Right atrium auricular region (tissue), 2 donors: ENCODE measurements around the gene RASSF1. TPM values are rescaled to one million over a fixed set of nuclear protein-coding genes. Genes with fewer than 3 reads are reported as not detected.

Experiments
- DNase-seq: peaks from one replicate; pipeline ENCODE4 v3.0.0-alpha.2; 2019; ENCODE audit warnings: low spot score
- H3K27ac ChIP-seq, 2 donors: fragments of 200-600 bp; sonication (generic); 1 replicate in 1 of 2; 2 replicates in 1 of 2; pipeline ENCODE4 v1.5.1; 2016 to 2019
- H3K27me3 ChIP-seq, 2 donors: fragments of 200-600 bp; sonication (generic); one replicate each; pipeline versions ENCODE4 v1.5.1 to v1.6.0; 2017 to 2019
- H3K36me3 ChIP-seq: fragments of 200-600 bp; sonication (generic); one replicate; pipeline ENCODE4 v1.5.1; 2016
- H3K4me1 ChIP-seq, 2 donors: fragments of 200-600 bp; sonication (generic); one replicate each; pipeline versions ENCODE4 v1.5.1 to v1.6.0; 2017 to 2019
- H3K4me3 ChIP-seq, 2 donors: fragments of 200-600 bp; sonication (generic); 1 replicate in 1 of 2; 2 replicates in 1 of 2; pipeline ENCODE4 v1.5.1; 2017 to 2019; ENCODE audit warnings: mild to moderate bottlenecking in 1 of 2, moderate library complexity in 1 of 2
- H3K9me3 ChIP-seq, 2 donors: fragments of 200-600 bp; sonication (generic); one replicate each; pipeline ENCODE4 v1.5.1; 2019
- total RNA-seq, 2 donors: library from RNA; depleted of rRNA; stranded (reverse); fragments of >200 nt; gene quantifications; one replicate each; pipeline ENCODE4 v1.1.0, GENCODE V29; 2016
- TF ChIP-seq, protein P1 (sequence below), 2 donors: fragments of 200-600 bp; sonication (generic); IDR thresholded peaks; one replicate each; pipeline ENCODE4 v1.5.1; 2019; ENCODE audit warnings: antibody characterized with exemption in 2 of 2

The RASSF1 gene
- total RNA-seq, 2 donors from 2014 or later, result 18.6 to 25.9 TPM

GRCh38 chr3:50364573-50365079 is 24.0 kb upstream of the RASSF1 start:
- H3K36me3 ChIP-seq, result no peaks in the 10 kb centered on the region
- TF ChIP-seq, protein P1, sequence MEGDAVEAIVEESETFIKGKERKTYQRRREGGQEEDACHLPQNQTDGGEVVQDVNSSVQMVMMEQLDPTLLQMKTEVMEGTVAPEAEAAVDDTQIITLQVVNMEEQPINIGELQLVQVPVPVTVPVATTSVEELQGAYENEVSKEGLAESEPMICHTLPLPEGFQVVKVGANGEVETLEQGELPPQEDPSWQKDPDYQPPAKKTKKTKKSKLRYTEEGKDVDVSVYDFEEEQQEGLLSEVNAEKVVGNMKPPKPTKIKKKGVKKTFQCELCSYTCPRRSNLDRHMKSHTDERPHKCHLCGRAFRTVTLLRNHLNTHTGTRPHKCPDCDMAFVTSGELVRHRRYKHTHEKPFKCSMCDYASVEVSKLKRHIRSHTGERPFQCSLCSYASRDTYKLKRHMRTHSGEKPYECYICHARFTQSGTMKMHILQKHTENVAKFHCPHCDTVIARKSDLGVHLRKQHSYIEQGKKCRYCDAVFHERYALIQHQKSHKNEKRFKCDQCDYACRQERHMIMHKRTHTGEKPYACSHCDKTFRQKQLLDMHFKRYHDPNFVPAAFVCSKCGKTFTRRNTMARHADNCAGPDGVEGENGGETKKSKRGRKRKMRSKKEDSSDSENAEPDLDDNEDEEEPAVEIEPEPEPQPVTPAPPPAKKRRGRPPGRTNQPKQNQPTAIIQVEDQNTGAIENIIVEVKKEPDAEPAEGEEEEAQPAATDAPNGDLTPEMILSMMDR (IDR thresholded peaks at IDR 0.05), result no peak
- no peak for DNase-seq
- H3K27me3 ChIP-seq, result no peaks in the 10 kb centered on the region
- H3K4me1 ChIP-seq, result peaks cover 0 to 17% of the 10 kb centered on the region in 2 donors
- H3K27ac ChIP-seq, result peak overlapping the region in 1 of 2 donors; percentile 48
- H3K4me3 ChIP-seq, result peak overlapping the region; percentile 30 to 58
- no peaks in the 10 kb centered on the region for H3K9me3 ChIP-seq

DNA sequence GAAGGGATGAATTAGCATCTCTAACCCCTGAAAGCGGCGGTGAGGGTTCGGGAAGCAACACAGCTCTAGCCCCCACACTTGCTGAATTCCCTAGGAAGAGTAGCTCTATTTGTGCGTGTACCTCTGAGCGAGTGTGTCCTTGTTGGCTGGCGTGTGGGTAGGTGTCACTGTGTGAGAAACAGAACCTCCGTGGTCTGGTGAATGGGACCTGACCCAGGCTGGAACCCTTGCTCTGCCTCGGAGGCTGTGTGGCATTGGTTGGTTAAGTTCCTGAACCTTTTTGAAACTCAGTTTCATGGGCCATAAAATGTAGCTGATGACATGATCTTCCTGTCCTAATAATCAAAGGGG is 19.1 kb upstream of the RASSF1 start:
- Histone ChIP-seq H3K36me3 (peaks cover 13% of the 10 kb centered on the region), H3K27me3 (no peaks in the 10 kb centered on the region), H3K27ac (no peak overlapping the region), H3K9me3 (no peaks in the 10 kb centered on the region), H3K4me1 (peaks cover 0 to 55% of the 10 kb centered on the region in 2 donors), H3K4me3 (peak overlapping the region in 1 of 2 donors; percentile 90)
- DNase-seq, result no peak
- TF ChIP-seq, protein P1 (IDR thresholded peaks at IDR 0.05), result no peak

GRCh38 chr3:50358911-50359759 is 18.5 kb upstream of the RASSF1 start, which contains the start of gene TMEM115:
TSS of gene TMEM115 (minus strand) at chr3:50359521. CDS start at chr3:50359063, 458 bp downstream.
- TF ChIP-seq, protein P1 (IDR thresholded peaks at IDR 0.05), result no peak
- peaks cover 0 to 52% of the 10 kb centered on the region in 2 donors for H3K4me1 ChIP-seq
- peaks cover 19% of the 10 kb centered on the region for H3K36me3 ChIP-seq
- H3K9me3 ChIP-seq, result no peaks in the 10 kb centered on the region
- H3K27ac ChIP-seq, result peak within 1 kb of the TSS; percentile 89 to 90
- H3K4me3 ChIP-seq, result peak within 1 kb of the TSS; percentile 78 to 90
- no peaks in the 10 kb centered on the region for H3K27me3 ChIP-seq
- peak; percentile 97 for DNase-seq

DNA sequence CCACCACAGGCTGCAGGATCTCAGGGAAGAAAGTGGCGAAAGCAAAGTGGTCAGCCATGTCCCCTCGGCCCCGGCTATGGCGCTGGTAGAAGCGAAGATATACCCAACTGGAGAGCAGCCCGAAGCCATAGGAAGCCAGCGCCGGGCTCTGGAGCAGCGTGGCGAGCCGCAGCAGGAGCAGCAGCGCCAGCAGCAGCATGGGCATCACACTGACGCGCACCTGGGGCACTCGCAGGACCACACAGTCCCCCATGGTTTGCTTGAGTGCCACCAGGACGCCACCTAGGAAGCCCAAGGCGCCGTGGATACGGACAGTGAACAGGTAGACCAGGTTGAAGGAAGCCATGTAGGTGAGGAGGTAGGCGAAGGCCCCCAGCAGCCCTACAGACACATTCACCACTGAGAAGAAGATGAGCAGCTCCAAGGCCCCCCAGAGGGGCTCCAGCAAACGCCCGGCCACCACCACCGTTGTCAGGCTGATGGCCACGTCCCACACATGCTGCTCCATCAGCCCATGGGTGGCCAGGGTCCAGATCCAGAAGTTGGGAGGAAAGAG is 17.8 kb upstream of the RASSF1 start:
- peaks cover 26% of the 10 kb centered on the region for H3K36me3 ChIP-seq
- H3K27ac ChIP-seq, result peak overlapping the region; percentile 89 to 90
- DNase-seq, result no peak
- peaks cover 0 to 58% of the 10 kb centered on the region in 2 donors for H3K4me1 ChIP-seq
- peak overlapping the region; percentile 78 to 90 for H3K4me3 ChIP-seq
- no peaks in the 10 kb centered on the region for H3K9me3 ChIP-seq
- no peaks in the 10 kb centered on the region for H3K27me3 ChIP-seq
- TF ChIP-seq, protein P1 (IDR thresholded peaks at IDR 0.05), result no peak

GRCh38 chr3:50357481-50357880 is 16.8 kb upstream of the RASSF1 start:
- peaks cover 32% of the 10 kb centered on the region for H3K36me3 ChIP-seq
- no peaks in the 10 kb centered on the region for H3K9me3 ChIP-seq
- peak overlapping the region in 1 of 2 donors; percentile 90 for H3K27ac ChIP-seq
- TF ChIP-seq, protein P1 (IDR thresholded peaks at IDR 0.05), result no peak
- peaks cover 0 to 62% of the 10 kb centered on the region in 2 donors for H3K4me1 ChIP-seq
- H3K27me3 ChIP-seq, result no peaks in the 10 kb centered on the region
- DNase-seq, result no peak
- peak overlapping the region; percentile 5 to 90 for H3K4me3 ChIP-seq
